HepG2 (cell line): ENCODE data around the gene CDKN3. TPM values are rescaled to one million over a fixed set of nuclear protein-coding genes. Genes with fewer than 3 reads are reported as not detected.

Experiments used
- CREB1 ChIP-seq, 2 experiments: fragments of 450-650 bp in 1 of 2; IDR thresholded peaks; 2 replicates each; pipeline ENCODE4 v1.6.1; 2016 to 2017; ENCODE audit warnings: control low read depth in 1 of 2, mild to moderate bottlenecking in 1 of 2, missing compliant biosample characterization in 1 of 2, missing genetic modification characterization in 1 of 2
- FOXO1 ChIP-seq: sonication (generic); formaldehyde crosslinking; IDR thresholded peaks from 2 replicates; pipeline ENCODE4 v1.4.0; 2020; ENCODE audit warnings: missing genetic modification reagents
- GATAD1 ChIP-seq: IDR thresholded peaks from 2 replicates; pipeline ENCODE4 v1.6.1; 2016; ENCODE audit warnings: missing genetic modification reagents, missing compliant biosample characterization
- JUN ChIP-seq: sonication (generic); formaldehyde crosslinking; IDR thresholded peaks from 2 replicates; pipeline ENCODE4 v1.4.0; 2020; ENCODE audit warnings: mild to moderate bottlenecking, missing genetic modification reagents
- KLF6 ChIP-seq: IDR thresholded peaks from 2 replicates; pipeline ENCODE4 v1.8.0; 2016; ENCODE audit warnings: missing biosample characterization, missing genetic modification reagents
- KMT2B ChIP-seq: IDR thresholded peaks from 2 replicates; pipeline ENCODE4 v1.6.1; 2016; ENCODE audit warnings: missing genetic modification reagents, missing compliant biosample characterization
- LCORL ChIP-seq, 2 experiments: fragments of 450-650 bp in 1 of 2; sonication (generic) in 1 of 2; formaldehyde crosslinking in 1 of 2; IDR thresholded peaks; 2 replicates each; pipeline versions ENCODE4 v1.5.0 to v1.6.1; 2017 to 2020; ENCODE audit warnings: antibody characterized with exemption in 1 of 2, missing genetic modification reagents in 1 of 2
- MLX ChIP-seq: IDR thresholded peaks from 2 replicates; pipeline ENCODE4 v1.6.1; 2016
- POLR2A ChIP-seq, 2 experiments: IDR thresholded peaks; 2 replicates each; pipeline ENCODE4 v1.6.1; 2011; ENCODE audit warnings: low read depth in 2 of 2, low read length in 2 of 2, mild to moderate bottlenecking in 1 of 2, moderate library complexity in 1 of 2; ENCODE audit not compliant: insufficient read depth in 1 of 2
- SALL1 ChIP-seq: sonication (generic); formaldehyde crosslinking; IDR thresholded peaks from 2 replicates; pipeline ENCODE4 v1.8.0; 2022; ENCODE audit warnings: mild to moderate bottlenecking, missing genetic modification reagents
- SMARCE1 ChIP-seq: fragments of 450-650 bp; IDR thresholded peaks from 2 replicates; pipeline ENCODE4 v1.6.1; 2017; ENCODE audit warnings: borderline replicate concordance
- SOX13 ChIP-seq, 3 experiments: fragments of 450-650 bp in 1 of 3; sonication (generic) in 1 of 3; formaldehyde crosslinking in 1 of 3; IDR thresholded peaks in 2 of 3; conservative IDR thresholded peaks in 1 of 3; 2 replicates each; pipeline versions ENCODE4 v1.5.0 to v1.6.1; 2016 to 2020; ENCODE audit warnings: antibody characterized with exemption in 1 of 3, mild to moderate bottlenecking in 1 of 3, missing compliant biosample characterization in 1 of 3, missing genetic modification reagents in 1 of 3, moderate library complexity in 1 of 3
- TRIM24 ChIP-seq: sonication (generic); formaldehyde crosslinking; IDR thresholded peaks from 2 replicates; pipeline ENCODE4 v1.8.0; 2022; ENCODE audit warnings: mild to moderate bottlenecking, missing genetic modification reagents
- YY1 ChIP-seq: IDR thresholded peaks from 2 replicates; pipeline ENCODE4 v1.6.1; 2011; ENCODE audit warnings: low read length, low read depth, moderate library complexity, mild to moderate bottlenecking; ENCODE audit not compliant: insufficient read depth, insufficient replicate concordance
- ZFP1 ChIP-seq: IDR thresholded peaks from 2 replicates; pipeline ENCODE4 v1.6.1; 2016
- ZMYM4 ChIP-seq: sonication (generic); formaldehyde crosslinking; IDR thresholded peaks from 2 replicates; pipeline ENCODE4 v1.8.1; 2023; ENCODE audit warnings: mild to moderate bottlenecking, missing genetic modification reagents
- ZNF556 ChIP-seq: sonication (generic); formaldehyde crosslinking; IDR thresholded peaks from 2 replicates; pipeline ENCODE4 v1.4.0; 2020; ENCODE audit warnings: mild to moderate bottlenecking, missing genetic modification reagents, borderline replicate concordance
- ZNF776 ChIP-seq: sonication (generic); formaldehyde crosslinking; IDR thresholded peaks from 2 replicates; pipeline ENCODE4 v1.4.0; 2020; ENCODE audit warnings: mild to moderate bottlenecking, missing genetic modification reagents
- ZNF777 ChIP-seq: sonication (generic); formaldehyde crosslinking; IDR thresholded peaks from 2 replicates; pipeline ENCODE4 v1.4.0; 2020; ENCODE audit warnings: missing genetic modification reagents
- polyA plus RNA-seq, 8 experiments: library from polyadenylated mRNA; depleted of rRNA in 3 of 8; stranded (reverse) in 7 of 8; unstranded in 1 of 8; fragments of >200 nt; fragmentation: Illumina TruSeq in 4 of 8; extraction: Trizol in 4 of 8; gene quantifications; 2 replicates each; pipeline versions ENCODE4 v1.2.1 to v1.2.3, GENCODE V29; 2011 to 2016; ENCODE audit warnings: low read depth in 4 of 8, missing spikeins in 1 of 8, mixed read lengths in 1 of 8; ENCODE audit not compliant: insufficient read depth in 1 of 8
- total RNA-seq, 5 experiments: library from RNA; depleted of rRNA; stranded (reverse); fragments of >200 nt; fragmentation: Illumina TruSeq; extraction: Trizol; gene quantifications; 2 replicates each; pipeline ENCODE4 v1.2.3, GENCODE V29; 2016; ENCODE audit warnings: low read depth in 1 of 5
- TF ChIP-seq, protein P1 (sequence below): sonication (generic); formaldehyde crosslinking; IDR thresholded peaks from 2 replicates; pipeline ENCODE4 v1.4.0; 2020; ENCODE audit warnings: missing genetic modification reagents
- TF ChIP-seq, protein P2 (sequence below): sonication (generic); formaldehyde crosslinking; conservative IDR thresholded peaks from 2 replicates; pipeline ENCODE4 v1.4.0; 2020; ENCODE audit warnings: mild to moderate bottlenecking, missing genetic modification reagents, moderate library complexity
- TF ChIP-seq, protein P3 (sequence below): sonication (generic); formaldehyde crosslinking; conservative IDR thresholded peaks from 2 replicates; pipeline ENCODE4 v1.4.0; 2020; ENCODE audit warnings: missing genetic modification reagents

The CDKN3 gene
- total and polyA plus RNA-seq, 2 of the 13 experiments (the other 11 are each of a cell fraction or from before 2014, with no cell fraction given): 63.0 to 88.9 TPM

GRCh38 chr14:54447231-54447692 lies 50.5 kb downstream of the CDKN3 start (continued):
- no peak for TF ChIP-seq ZNF777 (CRISPR knock-in tag)
- peak; percentile 61; the same call in 1 of the 2 replicates for TF ChIP-seq MLX (CRISPR knock-in tag)
- peak; percentile 78; the same call in 1 of the 2 replicates for TF ChIP-seq ZNF556 (CRISPR knock-in tag)
- TF ChIP-seq CREB1 (IDR thresholded peaks at IDR 0.05): peak; percentile 23; the same call in 1 of the 2 replicates
- TF ChIP-seq CREB1 (CRISPR knock-in tag; IDR thresholded peaks at IDR 0.05): peak; percentile 49
- TF ChIP-seq, protein P1, sequence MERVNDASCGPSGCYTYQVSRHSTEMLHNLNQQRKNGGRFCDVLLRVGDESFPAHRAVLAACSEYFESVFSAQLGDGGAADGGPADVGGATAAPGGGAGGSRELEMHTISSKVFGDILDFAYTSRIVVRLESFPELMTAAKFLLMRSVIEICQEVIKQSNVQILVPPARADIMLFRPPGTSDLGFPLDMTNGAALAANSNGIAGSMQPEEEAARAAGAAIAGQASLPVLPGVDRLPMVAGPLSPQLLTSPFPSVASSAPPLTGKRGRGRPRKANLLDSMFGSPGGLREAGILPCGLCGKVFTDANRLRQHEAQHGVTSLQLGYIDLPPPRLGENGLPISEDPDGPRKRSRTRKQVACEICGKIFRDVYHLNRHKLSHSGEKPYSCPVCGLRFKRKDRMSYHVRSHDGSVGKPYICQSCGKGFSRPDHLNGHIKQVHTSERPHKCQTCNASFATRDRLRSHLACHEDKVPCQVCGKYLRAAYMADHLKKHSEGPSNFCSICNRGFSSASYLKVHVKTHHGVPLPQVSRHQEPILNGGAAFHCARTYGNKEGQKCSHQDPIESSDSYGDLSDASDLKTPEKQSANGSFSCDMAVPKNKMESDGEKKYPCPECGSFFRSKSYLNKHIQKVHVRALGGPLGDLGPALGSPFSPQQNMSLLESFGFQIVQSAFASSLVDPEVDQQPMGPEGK (CRISPR knock-in tag): peak; percentile 47; the same call in 1 of the 2 replicates
- 0 out of 2 replicates have a peak, but pooled peaks have one; percentile 51 for TF ChIP-seq ZFP1
- TF ChIP-seq, protein P2, sequence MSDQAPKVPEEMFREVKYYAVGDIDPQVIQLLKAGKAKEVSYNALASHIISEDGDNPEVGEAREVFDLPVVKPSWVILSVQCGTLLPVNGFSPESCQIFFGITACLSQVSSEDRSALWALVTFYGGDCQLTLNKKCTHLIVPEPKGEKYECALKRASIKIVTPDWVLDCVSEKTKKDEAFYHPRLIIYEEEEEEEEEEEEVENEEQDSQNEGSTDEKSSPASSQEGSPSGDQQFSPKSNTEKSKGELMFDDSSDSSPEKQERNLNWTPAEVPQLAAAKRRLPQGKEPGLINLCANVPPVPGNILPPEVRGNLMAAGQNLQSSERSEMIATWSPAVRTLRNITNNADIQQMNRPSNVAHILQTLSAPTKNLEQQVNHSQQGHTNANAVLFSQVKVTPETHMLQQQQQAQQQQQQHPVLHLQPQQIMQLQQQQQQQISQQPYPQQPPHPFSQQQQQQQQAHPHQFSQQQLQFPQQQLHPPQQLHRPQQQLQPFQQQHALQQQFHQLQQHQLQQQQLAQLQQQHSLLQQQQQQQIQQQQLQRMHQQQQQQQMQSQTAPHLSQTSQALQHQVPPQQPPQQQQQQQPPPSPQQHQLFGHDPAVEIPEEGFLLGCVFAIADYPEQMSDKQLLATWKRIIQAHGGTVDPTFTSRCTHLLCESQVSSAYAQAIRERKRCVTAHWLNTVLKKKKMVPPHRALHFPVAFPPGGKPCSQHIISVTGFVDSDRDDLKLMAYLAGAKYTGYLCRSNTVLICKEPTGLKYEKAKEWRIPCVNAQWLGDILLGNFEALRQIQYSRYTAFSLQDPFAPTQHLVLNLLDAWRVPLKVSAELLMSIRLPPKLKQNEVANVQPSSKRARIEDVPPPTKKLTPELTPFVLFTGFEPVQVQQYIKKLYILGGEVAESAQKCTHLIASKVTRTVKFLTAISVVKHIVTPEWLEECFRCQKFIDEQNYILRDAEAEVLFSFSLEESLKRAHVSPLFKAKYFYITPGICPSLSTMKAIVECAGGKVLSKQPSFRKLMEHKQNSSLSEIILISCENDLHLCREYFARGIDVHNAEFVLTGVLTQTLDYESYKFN: peak; percentile 90
- TF ChIP-seq, protein P3, sequence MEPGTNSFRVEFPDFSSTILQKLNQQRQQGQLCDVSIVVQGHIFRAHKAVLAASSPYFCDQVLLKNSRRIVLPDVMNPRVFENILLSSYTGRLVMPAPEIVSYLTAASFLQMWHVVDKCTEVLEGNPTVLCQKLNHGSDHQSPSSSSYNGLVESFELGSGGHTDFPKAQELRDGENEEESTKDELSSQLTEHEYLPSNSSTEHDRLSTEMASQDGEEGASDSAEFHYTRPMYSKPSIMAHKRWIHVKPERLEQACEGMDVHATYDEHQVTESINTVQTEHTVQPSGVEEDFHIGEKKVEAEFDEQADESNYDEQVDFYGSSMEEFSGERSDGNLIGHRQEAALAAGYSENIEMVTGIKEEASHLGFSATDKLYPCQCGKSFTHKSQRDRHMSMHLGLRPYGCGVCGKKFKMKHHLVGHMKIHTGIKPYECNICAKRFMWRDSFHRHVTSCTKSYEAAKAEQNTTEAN: peak; percentile 93
- TF ChIP-seq SOX13 (IDR thresholded peaks at IDR 0.05): 0 out of 2 replicates have a peak, but pooled peaks have one; percentile 5
- peak in 1 of 2 experiments; percentile 87; a peak in 2 of 4 replicates for TF ChIP-seq SOX13 (CRISPR knock-in tag; conservative IDR thresholded peaks at IDR 0.05 in 1 of 2, IDR thresholded peaks at IDR 0.05 in 1 of 2)
- TF ChIP-seq KMT2B (CRISPR knock-in tag): 0 out of 2 replicates have a peak, but pooled peaks have one; percentile 49
- peak; percentile 97 for TF ChIP-seq SALL1 (CRISPR knock-in tag)
- TF ChIP-seq TRIM24 (CRISPR knock-in tag): peak; percentile 72; the same call in 1 of the 2 replicates
- TF ChIP-seq YY1: peak; percentile 11
- 0 out of 2 replicates have a peak, but pooled peaks have one; percentile 25 for TF ChIP-seq ZNF776 (CRISPR knock-in tag)
- peak; percentile 67 for TF ChIP-seq GATAD1 (CRISPR knock-in tag)
- no peak for TF ChIP-seq POLR2A (IDR thresholded peaks at IDR 0.05; ENCODE audit: insufficient read depth in 1 of 2, low read depth in 2 of 2, low read length in 2 of 2)
- peak; percentile 69; the same call in 1 of the 2 replicates for TF ChIP-seq FOXO1 (CRISPR knock-in tag)
- TF ChIP-seq ZMYM4 (CRISPR knock-in tag): peak; percentile 72
- TF ChIP-seq LCORL (IDR thresholded peaks at IDR 0.05): peak; percentile 62; the same call in 1 of the 2 replicates
- TF ChIP-seq LCORL (CRISPR knock-in tag; IDR thresholded peaks at IDR 0.05): peak; percentile 86
- 0 out of 2 replicates have a peak, but pooled peaks have one; percentile 46 for TF ChIP-seq KLF6 (CRISPR knock-in tag)
- TF ChIP-seq SMARCE1: no peak
- TF ChIP-seq JUN (CRISPR knock-in tag): peak; percentile 81; the same call in 1 of the 2 replicates
